ENCODE results near the gene COMMD9.
A peak's percentile ranks its signal among the peaks of the same experiment; 100 is the strongest.

Gene COMMD9

GRCh38 chr11:36268337-36268985, 20.8 kb downstream of the COMMD9 start:
- DNase-seq, result no peak
- TF ChIP-seq, protein P1, sequence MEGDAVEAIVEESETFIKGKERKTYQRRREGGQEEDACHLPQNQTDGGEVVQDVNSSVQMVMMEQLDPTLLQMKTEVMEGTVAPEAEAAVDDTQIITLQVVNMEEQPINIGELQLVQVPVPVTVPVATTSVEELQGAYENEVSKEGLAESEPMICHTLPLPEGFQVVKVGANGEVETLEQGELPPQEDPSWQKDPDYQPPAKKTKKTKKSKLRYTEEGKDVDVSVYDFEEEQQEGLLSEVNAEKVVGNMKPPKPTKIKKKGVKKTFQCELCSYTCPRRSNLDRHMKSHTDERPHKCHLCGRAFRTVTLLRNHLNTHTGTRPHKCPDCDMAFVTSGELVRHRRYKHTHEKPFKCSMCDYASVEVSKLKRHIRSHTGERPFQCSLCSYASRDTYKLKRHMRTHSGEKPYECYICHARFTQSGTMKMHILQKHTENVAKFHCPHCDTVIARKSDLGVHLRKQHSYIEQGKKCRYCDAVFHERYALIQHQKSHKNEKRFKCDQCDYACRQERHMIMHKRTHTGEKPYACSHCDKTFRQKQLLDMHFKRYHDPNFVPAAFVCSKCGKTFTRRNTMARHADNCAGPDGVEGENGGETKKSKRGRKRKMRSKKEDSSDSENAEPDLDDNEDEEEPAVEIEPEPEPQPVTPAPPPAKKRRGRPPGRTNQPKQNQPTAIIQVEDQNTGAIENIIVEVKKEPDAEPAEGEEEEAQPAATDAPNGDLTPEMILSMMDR (IDR thresholded peaks at IDR 0.05; ENCODE audit: low read depth, low read length), result no peak

GRCh38 chr11:36266767-36267166, 22.5 kb downstream of the COMMD9 start:
- Histone ChIP-seq H3K4me3 (ENCODE audit: low read depth, low read length) (no peak overlapping the region), H3K27ac (no peak overlapping the region), H3K27me3 (ENCODE audit: insufficient read depth, low read depth, severe bottlenecking) (no peaks in the 10 kb centered on the region), H3K9me3 (ENCODE audit: severe bottlenecking) (no peaks in the 10 kb centered on the region), H3K36me3 (peaks cover 6% of the 10 kb centered on the region; the same call in 1 of the 2 replicates)
- TF ChIP-seq, protein P1 (IDR thresholded peaks at IDR 0.05; ENCODE audit: low read depth, low read length), result no peak
- DNase-seq, result no peak

More at GRCh38 chr11:36268337-36268985, 20.8 kb downstream of the COMMD9 start:
- Histone ChIP-seq H3K4me3 (ENCODE audit: low read depth, low read length) (no peak overlapping the region), H3K27ac (no peak overlapping the region), H3K36me3 (peaks cover 16% of the 10 kb centered on the region; the same call in 1 of the 2 replicates), H3K27me3 (ENCODE audit: insufficient read depth, low read depth, severe bottlenecking) (no peaks in the 10 kb centered on the region), H3K9me3 (ENCODE audit: severe bottlenecking) (no peaks in the 10 kb centered on the region)

GRCh38 chr11:36265793-36266628, 23.2 kb downstream of the COMMD9 start:
- peak; percentile 59 for DNase-seq
- no peaks in the 10 kb centered on the region for H3K9me3 ChIP-seq (ENCODE audit: severe bottlenecking)
- TF ChIP-seq, protein P1 (IDR thresholded peaks at IDR 0.05; ENCODE audit: low read depth, low read length), result peak; percentile 90
- H3K27ac ChIP-seq, result no peak overlapping the region
- H3K36me3 ChIP-seq, result 0 out of 2 replicates have a peak, but pooled peaks cover 2% of the 10 kb centered on the region
- no peak overlapping the region for H3K4me3 ChIP-seq (ENCODE audit: low read depth, low read length)
- no peaks in the 10 kb centered on the region for H3K27me3 ChIP-seq (ENCODE audit: insufficient read depth, low read depth, severe bottlenecking)

DNA sequence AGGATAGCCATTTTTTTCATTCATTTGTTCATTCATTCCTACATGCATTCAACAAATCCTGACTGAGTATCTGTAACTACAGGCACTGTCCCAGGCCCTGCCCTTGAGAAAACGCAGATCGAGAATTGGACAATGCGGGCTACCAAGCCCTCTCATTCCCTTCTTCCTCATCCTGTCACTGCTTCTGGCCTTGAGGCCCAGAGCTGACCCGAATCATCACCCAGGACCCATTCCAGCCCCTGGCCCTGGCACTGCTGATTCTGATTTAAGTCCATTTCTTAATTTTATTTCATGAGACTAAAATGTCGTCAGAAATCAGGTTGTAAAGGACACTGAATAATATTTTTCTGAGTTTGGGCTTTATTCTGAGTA, 24.3 kb downstream of the COMMD9 start:
- no peaks in the 10 kb centered on the region for H3K36me3 ChIP-seq
- DNase-seq, result no peak
- no peak overlapping the region for H3K27ac ChIP-seq
- H3K9me3 ChIP-seq (ENCODE audit: severe bottlenecking), result no peaks in the 10 kb centered on the region
- no peak overlapping the region for H3K4me3 ChIP-seq (ENCODE audit: low read depth, low read length)
- no peaks in the 10 kb centered on the region for H3K27me3 ChIP-seq (ENCODE audit: insufficient read depth, low read depth, severe bottlenecking)
- TF ChIP-seq, protein P1 (IDR thresholded peaks at IDR 0.05; ENCODE audit: low read depth, low read length), result no peak

GRCh38 chr11:36264011-36264972, 24.9 kb downstream of the COMMD9 start:
- no peak overlapping the region for H3K27ac ChIP-seq
- DNase-seq, result no peak
- H3K36me3 ChIP-seq, result no peaks in the 10 kb centered on the region
- H3K27me3 ChIP-seq (ENCODE audit: insufficient read depth, low read depth, severe bottlenecking), result no peaks in the 10 kb centered on the region
- TF ChIP-seq, protein P1 (IDR thresholded peaks at IDR 0.05; ENCODE audit: low read depth, low read length), result no peak
- no peaks in the 10 kb centered on the region for H3K9me3 ChIP-seq (ENCODE audit: severe bottlenecking)
- H3K4me3 ChIP-seq (ENCODE audit: low read depth, low read length), result no peak overlapping the region

Measured in WERI-Rb-1 (cell line).